Eye (tissue), 1 donor: Measurements from ENCODE around the gene EFTUD2.
A peak's percentile ranks its signal among the peaks of the same experiment; 100 is the strongest.

Source experiments
- DNase-seq: peaks from one replicate; pipeline ENCODE4 v3.0.0-alpha.2; 2015

EFTUD2 gene

DNA sequence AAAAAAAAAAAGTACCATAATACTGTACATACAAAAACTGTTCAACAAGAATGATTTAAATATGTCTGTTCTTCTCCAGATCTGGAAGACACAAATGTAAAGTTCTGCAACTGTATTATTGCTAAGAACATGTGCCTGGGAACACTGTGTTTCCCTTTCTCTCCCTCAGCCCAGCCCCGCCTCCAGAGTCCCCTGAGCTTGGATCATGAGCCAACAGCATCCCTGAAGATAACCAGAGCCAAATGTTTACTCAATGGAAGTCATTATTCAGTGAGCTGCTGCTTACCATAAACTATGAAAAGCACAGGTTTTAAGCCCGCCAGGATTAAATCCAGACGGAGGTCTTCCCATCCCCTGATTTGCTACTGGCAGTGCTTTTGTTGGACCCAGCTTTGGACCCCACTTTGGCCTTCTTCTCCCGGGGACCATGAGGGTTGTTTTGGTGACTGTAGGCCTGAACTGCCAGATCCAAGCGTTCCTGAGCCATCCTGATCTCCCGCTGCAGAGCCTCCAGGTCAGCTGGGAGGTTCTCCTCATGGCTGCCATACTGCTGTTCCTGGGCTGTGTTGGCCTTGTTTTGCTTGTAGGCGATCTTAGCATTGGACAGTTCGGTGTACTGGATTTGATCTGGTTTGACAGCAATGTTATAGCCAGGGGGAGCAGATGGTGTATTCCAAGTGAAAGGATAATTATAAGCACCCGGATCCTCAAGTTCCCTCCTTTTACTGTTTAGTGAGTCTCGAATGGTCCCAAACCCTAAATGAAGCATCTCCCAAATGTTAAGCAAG, 94.7 kb downstream of the EFTUD2 start:
- DNase-seq: peak; percentile 74

DNA sequence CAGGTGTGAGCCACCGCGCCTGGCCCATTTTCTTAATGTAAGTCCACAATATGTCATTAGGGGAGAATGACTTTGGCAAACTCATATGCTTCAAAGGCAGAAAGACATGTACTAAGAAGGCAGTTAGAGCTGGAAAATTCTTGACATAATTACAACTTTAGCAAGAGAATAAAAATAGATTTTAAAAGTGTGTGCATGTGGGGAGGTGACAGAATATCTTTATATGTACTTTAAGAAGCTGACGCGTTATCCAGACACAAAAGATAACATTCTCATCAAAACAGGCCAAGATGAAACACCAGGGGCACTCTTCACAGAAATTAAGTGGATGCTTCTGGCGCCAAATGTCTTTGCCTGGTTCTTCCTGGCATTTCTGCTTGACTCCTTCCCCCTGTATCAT, 97.4 kb downstream of the EFTUD2 start:
- no peak for DNase-seq
